ENCODE data around the gene ST7.

DNA sequence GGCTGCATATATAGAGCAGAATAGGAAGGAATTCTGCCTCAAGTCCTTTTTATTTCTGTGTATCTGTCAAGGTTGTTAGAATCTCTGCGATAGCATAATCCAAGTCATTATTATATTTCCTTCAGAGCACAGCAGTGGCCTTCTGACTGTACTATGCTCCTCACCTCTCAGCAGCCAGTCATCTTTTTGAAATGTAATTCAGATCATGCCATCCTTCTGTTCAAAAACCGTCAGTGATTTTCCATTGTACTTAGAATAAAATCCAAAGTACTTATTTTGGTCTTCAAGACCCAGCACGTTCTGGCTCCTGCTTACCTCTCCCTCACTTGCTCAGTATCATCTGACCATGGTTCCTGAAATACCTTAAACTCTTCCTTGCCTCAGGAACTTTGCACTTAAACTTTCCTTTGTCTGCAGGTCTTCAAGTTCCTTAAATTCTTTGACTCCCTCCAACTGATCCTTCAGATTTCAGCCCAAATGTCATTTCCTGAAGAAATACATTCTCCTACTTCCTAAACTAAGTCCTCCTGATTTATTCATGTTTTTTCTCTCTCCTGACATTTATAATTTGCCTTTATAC lies 112.4 kb downstream of the ST7 start:
- no peak for TF ChIP-seq CTCF (IDR thresholded peaks at IDR 0.05)
- no peak for TF ChIP-seq POLR2AphosphoS5 (IDR thresholded peaks at IDR 0.05)
- TF ChIP-seq POLR2A (IDR thresholded peaks at IDR 0.05): no peak
- TF ChIP-seq EP300 (IDR thresholded peaks at IDR 0.05): no peak
